Measurements from ENCODE around the gene NEXN.

Gene NEXN

GRCh38 chr1:77881061-77881460, 7.4 kb upstream of the NEXN start:
- TF ChIP-seq, protein P1, sequence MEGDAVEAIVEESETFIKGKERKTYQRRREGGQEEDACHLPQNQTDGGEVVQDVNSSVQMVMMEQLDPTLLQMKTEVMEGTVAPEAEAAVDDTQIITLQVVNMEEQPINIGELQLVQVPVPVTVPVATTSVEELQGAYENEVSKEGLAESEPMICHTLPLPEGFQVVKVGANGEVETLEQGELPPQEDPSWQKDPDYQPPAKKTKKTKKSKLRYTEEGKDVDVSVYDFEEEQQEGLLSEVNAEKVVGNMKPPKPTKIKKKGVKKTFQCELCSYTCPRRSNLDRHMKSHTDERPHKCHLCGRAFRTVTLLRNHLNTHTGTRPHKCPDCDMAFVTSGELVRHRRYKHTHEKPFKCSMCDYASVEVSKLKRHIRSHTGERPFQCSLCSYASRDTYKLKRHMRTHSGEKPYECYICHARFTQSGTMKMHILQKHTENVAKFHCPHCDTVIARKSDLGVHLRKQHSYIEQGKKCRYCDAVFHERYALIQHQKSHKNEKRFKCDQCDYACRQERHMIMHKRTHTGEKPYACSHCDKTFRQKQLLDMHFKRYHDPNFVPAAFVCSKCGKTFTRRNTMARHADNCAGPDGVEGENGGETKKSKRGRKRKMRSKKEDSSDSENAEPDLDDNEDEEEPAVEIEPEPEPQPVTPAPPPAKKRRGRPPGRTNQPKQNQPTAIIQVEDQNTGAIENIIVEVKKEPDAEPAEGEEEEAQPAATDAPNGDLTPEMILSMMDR (IDR thresholded peaks at IDR 0.05; ENCODE audit: control insufficient read depth, extremely low read depth, insufficient read depth), result no peak
- no peak overlapping the region for H3K4me3 ChIP-seq (ENCODE audit: low read depth, low read length)
- DNase-seq (ENCODE audit: low read depth), result no peak

DNA sequence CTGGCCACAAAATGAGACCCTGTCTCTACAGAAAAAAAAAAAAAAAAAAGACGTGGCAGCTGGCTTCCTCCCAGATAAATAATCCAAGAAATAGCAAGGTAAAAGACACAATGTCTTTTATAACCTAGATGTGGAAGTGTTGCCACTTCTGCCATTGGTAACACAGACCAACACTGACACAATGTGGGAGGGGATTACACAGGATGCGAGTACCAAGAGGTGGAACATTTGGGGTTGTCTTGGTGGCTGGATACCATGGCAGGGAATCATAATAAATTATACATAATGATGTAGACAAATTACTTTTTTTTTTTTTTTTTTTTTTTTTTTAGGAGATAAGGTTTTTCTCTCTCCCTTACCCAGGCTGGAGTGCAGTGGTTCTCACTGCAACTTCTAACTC, 6.0 kb upstream of the NEXN start:
- TF ChIP-seq, protein P1 (IDR thresholded peaks at IDR 0.05; ENCODE audit: control insufficient read depth, extremely low read depth, insufficient read depth), result no peak
- no peak for DNase-seq (ENCODE audit: low read depth)
- no peak overlapping the region for H3K4me3 ChIP-seq (ENCODE audit: low read depth, low read length)

DNA sequence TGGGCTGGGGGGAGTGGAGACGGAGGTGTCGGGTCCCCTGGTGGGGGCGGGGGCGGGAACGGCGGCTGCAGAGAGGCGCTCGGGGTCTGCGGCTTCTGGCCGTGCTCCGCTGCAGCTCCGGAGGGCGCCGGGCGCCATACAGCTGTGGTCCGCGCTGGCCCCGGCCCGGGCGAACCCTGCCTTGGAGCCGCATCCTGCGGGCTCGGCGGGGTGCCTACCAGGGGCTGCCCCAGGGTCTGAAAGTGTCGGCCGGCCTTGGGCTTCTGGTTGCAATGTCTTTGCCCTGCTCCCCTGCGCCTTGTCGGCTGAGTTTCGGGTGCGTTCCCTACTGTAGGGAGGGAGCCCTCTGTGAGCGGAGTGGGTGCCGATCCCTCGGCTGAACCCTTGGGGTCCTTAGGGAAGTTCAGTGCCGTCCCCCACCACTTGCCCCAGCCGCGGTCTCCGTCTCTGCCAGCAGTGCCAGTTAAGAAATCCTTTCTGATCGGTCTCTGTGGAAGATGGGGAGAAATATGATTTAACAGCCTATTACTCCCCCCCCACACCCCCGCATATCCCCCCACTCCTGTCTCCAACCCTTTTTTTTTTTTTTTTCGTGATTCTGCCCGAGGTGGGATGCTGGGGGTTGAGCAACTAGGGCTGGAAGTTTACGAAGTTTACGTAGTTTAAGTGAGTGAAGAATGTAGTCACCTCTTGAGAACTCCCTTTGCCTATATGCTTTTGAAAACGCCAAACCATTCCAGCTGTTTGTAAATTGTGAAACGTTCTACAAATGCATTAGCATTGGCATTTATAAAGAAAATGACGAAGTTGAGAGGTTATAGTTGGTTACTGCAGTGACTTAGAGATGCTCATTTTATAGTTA, 588 bp downstream of the NEXN start:
- no peak for DNase-seq (ENCODE audit: low read depth)
- H3K4me3 ChIP-seq (ENCODE audit: low read depth, low read length), result peak overlapping the region; percentile 45
- TF ChIP-seq, protein P1 (IDR thresholded peaks at IDR 0.05; ENCODE audit: control insufficient read depth, extremely low read depth, insufficient read depth), result no peak

- TF ChIP-seq, protein P1 (IDR thresholded peaks at IDR 0.05; ENCODE audit: control insufficient read depth, extremely low read depth, insufficient read depth), result no peak
- H3K4me3 ChIP-seq (ENCODE audit: low read depth, low read length), result no peak overlapping the region
- DNase-seq (ENCODE audit: low read depth), result no peak
These were observed 1.2 kb downstream of the NEXN start for GRCh38 chr1:77889671-77890070.

GRCh38 chr1:77891200-77891599, 2.8 kb downstream of the NEXN start:
- H3K4me3 ChIP-seq (ENCODE audit: low read depth, low read length), result no peak overlapping the region
- TF ChIP-seq, protein P1 (IDR thresholded peaks at IDR 0.05; ENCODE audit: control insufficient read depth, extremely low read depth, insufficient read depth), result no peak
- DNase-seq (ENCODE audit: low read depth), result no peak

DNA sequence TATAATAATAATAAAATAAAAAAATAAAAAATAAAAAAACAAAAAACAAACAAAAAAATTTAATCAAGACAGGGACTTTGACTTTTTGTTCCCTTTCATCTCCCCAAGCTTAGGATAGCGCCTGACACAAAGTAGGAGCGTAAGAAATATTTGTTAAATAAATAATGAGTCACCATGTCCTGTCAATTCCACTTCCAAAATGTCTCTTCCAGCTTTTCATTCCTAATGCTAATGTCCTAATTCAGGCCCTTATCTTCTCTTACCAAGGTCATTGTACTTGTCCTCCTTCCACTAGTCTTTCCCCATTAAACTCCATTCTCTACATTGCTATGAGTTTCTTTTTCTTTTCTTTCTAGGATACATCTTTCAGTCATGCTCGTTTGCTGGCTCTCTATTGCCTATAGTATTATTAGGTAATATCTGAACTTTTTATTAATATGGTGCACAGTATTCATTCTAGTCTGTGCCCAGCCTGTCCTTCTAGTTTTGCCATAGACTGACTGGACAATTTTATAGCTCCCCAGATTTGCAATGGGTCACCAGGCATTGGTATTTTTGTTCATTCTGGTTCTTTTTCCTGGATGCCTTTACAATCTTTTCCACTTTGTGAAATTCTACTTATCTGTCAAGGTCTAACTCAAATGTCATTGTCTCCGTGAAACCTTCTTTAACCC, 11.4 kb downstream of the NEXN start:
- TF ChIP-seq, protein P1 (IDR thresholded peaks at IDR 0.05; ENCODE audit: control insufficient read depth, extremely low read depth, insufficient read depth), result no peak
- H3K4me3 ChIP-seq (ENCODE audit: low read depth, low read length), result no peak overlapping the region
- no peak for DNase-seq (ENCODE audit: low read depth)

Data from LNCaP clone FGC (cell line).